Measurements from ENCODE around the gene PAX7.
"Not testable (repeated sequence)": the region's sequence is repeated elsewhere in the genome, so short reads cannot be mapped to it uniquely, and the experiment has no call there.

PAX7 gene

GRCh38 chr1:18630511-18631495 lies at the start of gene PAX7:
Gene PAX7, plus strand, starts transcription at chr1:18630846. Its CDS starts 758 bp downstream, at chr1:18631604.
- no peak for DNase-seq

GRCh38 chr1:18581420-18581880 lies 49.2 kb upstream of the PAX7 start:
- no peak for DNase-seq

- no peak for DNase-seq
These were observed 47.8 kb upstream of the PAX7 start for GRCh38 chr1:18582890-18583289.

GRCh38 chr1:18583326-18583941 lies 47.2 kb upstream of the PAX7 start:
- DNase-seq, result no peak

- not testable (repeated sequence) for DNase-seq
These were observed 44.6 kb upstream of the PAX7 start for GRCh38 chr1:18586016-18586415.

- DNase-seq, result no peak
These were observed 42.6 kb upstream of the PAX7 start for GRCh38 chr1:18588093-18588492.

- no peak for DNase-seq
These were observed 38.3 kb upstream of the PAX7 start for GRCh38 chr1:18592368-18592767.

GRCh38 chr1:18597160-18598042 lies 33.2 kb upstream of the PAX7 start:
- DNase-seq, result peak; percentile 27

- DNase-seq, result no peak
These were observed 31.6 kb upstream of the PAX7 start for GRCh38 chr1:18599086-18599485.

- DNase-seq, result no peak
These were observed 30.9 kb upstream of the PAX7 start for GRCh38 chr1:18599704-18600103.

GRCh38 chr1:18602533-18603211 lies 28.0 kb upstream of the PAX7 start:
- DNase-seq, result no peak

GRCh38 chr1:18603212-18603852 lies 27.3 kb upstream of the PAX7 start:
- no peak for DNase-seq

GRCh38 chr1:18606443-18607288 lies 24.0 kb upstream of the PAX7 start:
- DNase-seq, result no peak

- DNase-seq, result no peak
These were observed 23.3 kb upstream of the PAX7 start for GRCh38 chr1:18607289-18607760.

- DNase-seq, result no peak
These were observed 22.1 kb upstream of the PAX7 start for GRCh38 chr1:18608534-18608933.

- DNase-seq, result no peak
These were observed 19.3 kb upstream of the PAX7 start for GRCh38 chr1:18611311-18611710.

GRCh38 chr1:18612073-18612472 lies 18.6 kb upstream of the PAX7 start:
- DNase-seq, result no peak

- DNase-seq, result no peak
These were observed 16.4 kb upstream of the PAX7 start for GRCh38 chr1:18614069-18614735.

- DNase-seq, result no peak
These were observed 11.8 kb upstream of the PAX7 start for GRCh38 chr1:18618546-18619466.

Measured in CD4-positive, alpha-beta T cell treated with Interleukin-15 for 1 hour (primary cell).